IMR-90 (cell line): ENCODE results near the gene PPAT. TPM values are rescaled to one million over a fixed set of nuclear protein-coding genes. Genes with fewer than 3 reads are reported as not detected.

Experiments used
- polyA plus RNA-seq, 3 experiments: library from polyadenylated mRNA; depleted of rRNA; stranded (reverse); fragments of >200 nt; gene quantifications; 2 replicates each; pipeline ENCODE4 v1.2.3, GENCODE V29; 2012; ENCODE audit warnings: low replicate concordance in 1 of 3
- total RNA-seq: library from RNA; depleted of rRNA; stranded (reverse); fragments of >200 nt; gene quantifications from 2 replicates; pipeline ENCODE4 v1.2.3, GENCODE V29; 2012; rRNA removed

The PPAT gene
- total and polyA plus RNA-seq, 2 of the 4 experiments (the other 2 are of a cell fraction), result 7.0 to 21.1 TPM

Other genes with a start within 250 kb of the PPAT start
- 12.0 and 13.1 TPM in 2 replicates for gene AASDH, start 48.1 kb downstream of the PPAT start, total RNA-seq
- 3.5 and 4.7 TPM in 2 replicates for gene AASDH, start 48.1 kb downstream of the PPAT start, polyA plus RNA-seq (2012; rRNA removed)
- 47.9 and 76.9 TPM in 2 replicates for gene PAICS, start 645 bp upstream of the PPAT start, total RNA-seq
- 86.6 and 109 TPM in 2 replicates for gene PAICS, start 645 bp upstream of the PPAT start, polyA plus RNA-seq (2012; rRNA removed)
- gene SRP72, start 32.0 kb upstream of the PPAT start, total RNA-seq, result 123 and 197 TPM in 2 replicates
- 72.7 and 73.8 TPM in 2 replicates for gene SRP72, start 32.0 kb upstream of the PPAT start, polyA plus RNA-seq (2012; rRNA removed)
- gene ARL9, start 70.2 kb upstream of the PPAT start, total RNA-seq, result 0.18 and 0.28 TPM in 2 replicates
- 0.49 and 0.51 TPM in 2 replicates for gene ARL9, start 70.2 kb upstream of the PPAT start, polyA plus RNA-seq (2012; rRNA removed)
- 1.3 and 1.7 TPM in 2 replicates for gene HOPX, start 245.7 kb upstream of the PPAT start, total RNA-seq
- gene HOPX, start 245.7 kb upstream of the PPAT start, polyA plus RNA-seq (2012; rRNA removed), result 1.7 and 2.0 TPM in 2 replicates